HG02852 (cell line): ENCODE data around the gene NOL11.
"Not testable (repeated sequence)": the region's sequence is repeated elsewhere in the genome, so short reads cannot be mapped to it uniquely, and the experiment has no call there.

Experiments
- ATAC-seq: cut with Tn5 transposase; IDR thresholded peaks from one replicate; pipeline ENCODE4 v1.9.1; 2021; ENCODE audit warnings: mild to moderate bottlenecking, moderate library complexity; ENCODE audit not compliant: unreplicated experiment

Gene NOL11

DNA sequence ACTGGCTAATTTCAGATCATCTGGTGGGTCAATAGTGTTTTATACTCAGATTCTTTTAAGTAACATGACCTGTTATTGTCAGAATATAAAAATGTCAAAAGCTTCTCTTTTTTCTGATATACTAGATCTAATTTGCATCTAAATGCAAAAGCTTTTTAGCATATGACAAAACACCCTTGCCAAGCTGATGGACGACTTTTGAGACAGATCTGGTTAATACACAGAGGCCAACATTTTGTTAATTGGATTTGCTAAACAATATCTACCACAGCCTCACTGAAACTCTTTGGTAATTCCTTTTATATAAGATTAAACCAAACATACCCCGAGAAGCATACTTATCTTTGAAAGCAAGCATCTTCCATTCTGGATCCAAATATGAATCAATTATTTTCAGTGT is 10.3 kb upstream of the NOL11 start:
- no peak for ATAC-seq

GRCh38 chr17:67708378-67708777 is 9.4 kb upstream of the NOL11 start:
- no peak for ATAC-seq

DNA sequence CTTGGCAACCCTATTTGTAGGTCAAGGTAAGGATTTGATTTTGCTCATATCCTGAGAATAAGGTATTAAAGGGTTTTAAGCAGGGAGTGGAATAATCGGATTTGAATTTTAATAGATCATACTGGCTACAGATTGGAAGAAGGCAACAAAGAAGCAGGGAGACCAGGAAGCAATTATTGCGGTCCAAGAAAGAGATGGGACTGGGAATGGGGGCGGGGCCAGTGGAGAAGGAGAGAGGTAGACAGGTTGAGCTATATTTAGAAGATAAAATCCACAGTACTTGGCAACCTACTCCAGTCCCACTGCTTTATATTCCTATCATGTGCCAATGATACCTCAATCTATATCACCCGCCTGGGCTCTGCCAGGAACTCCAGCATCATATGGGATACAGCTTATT is 5.8 kb upstream of the NOL11 start:
- no peak for ATAC-seq

DNA sequence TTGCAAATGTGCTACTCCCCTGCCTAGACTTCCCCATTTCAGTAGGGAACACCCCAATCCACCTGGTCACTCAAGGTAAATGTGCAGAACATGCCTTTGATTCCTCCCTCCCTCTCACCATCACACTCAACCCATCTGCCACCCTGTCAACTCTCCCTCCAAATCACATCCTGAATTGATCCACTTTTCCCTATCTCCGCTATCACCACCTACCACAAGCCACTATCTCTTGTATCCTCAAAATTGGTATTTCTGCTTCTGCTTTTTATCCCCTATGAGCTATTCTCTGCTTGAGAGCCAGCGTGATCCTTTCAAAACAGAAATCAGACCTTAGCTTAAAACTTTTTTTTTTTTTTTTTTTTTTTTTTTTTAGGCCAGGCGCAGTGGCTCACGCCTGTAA is 5.4 kb upstream of the NOL11 start:
- ATAC-seq = no peak

DNA sequence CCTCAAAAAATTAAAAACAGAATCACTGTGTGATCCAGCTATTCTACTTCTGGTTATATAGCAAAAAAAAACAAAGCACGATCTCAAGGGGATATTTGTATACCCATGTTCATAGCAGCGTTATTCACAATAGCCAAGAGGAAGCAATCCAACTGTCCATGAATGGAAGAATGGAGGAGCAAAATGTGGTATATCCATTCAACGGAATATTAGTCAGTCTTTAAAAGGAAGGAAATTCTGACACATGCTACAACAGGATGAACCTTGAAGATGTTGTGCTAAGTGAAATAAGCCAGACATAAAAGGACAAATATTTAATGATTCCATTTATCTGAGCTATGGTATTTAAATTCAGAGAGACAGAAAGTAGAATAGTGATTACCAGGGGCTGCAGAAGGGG is 4.6 kb upstream of the NOL11 start:
- no peak for ATAC-seq

- no peak for ATAC-seq
Observed at GRCh38 chr17:67716405-67716798, 1.3 kb upstream of the NOL11 start.

- no peak for ATAC-seq
Observed at GRCh38 chr17:67717192-67717623, 528 bp upstream of the NOL11 start.

DNA sequence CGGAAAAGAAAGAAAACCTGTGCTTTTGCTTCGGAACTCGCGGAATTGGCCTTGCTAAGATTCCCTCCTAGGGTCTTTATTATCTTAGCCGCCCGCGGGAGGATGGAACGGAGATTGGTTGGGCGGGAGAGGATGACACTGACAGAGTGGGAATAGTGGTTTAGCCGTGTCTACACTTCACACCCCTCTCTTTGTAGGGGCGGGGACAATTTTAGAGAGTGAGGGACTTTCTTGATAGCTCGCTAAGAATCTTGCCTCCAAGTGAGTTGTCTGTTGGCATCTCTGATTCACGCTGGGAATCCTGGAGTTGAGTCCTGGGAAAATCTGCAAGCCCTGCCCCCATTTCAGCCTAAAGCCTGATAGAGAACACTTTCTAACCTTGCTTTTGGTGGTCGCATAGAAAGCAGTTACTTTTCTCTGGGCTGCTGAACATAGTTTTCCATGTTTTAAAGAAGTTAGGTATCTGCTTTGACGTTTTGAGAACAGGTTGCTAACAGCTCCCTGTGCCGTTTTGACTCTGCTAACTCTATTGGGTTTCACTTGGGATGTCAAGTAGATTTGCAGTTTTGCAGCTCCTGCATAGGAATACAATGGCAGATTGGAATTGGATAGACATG is 697 bp downstream of the NOL11 start:
- peak; percentile 3 for ATAC-seq

DNA sequence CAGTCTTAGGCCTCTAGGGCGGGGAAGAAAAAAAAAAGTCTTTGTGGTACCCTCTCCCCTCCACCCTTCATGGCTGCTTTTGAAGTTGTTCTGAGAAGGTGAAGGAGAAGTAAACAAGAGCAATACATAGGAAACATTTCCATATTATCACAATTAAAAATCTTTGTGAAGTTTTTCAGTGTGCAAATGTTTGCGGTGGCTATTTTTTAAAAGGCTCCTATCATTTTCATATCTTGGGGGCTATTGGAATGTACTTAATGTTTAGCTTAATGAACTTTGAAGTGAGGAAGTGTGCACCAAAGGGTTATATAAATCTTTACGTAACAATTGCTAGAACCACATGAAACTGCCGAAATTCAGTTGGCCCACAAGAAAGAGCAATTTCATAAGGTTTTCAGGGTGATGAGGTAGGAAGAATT is 7.6 kb downstream of the NOL11 start:
- ATAC-seq = no peak

- ATAC-seq = no peak
Observed at GRCh38 chr17:67725807-67726206, 8.1 kb downstream of the NOL11 start.

DNA sequence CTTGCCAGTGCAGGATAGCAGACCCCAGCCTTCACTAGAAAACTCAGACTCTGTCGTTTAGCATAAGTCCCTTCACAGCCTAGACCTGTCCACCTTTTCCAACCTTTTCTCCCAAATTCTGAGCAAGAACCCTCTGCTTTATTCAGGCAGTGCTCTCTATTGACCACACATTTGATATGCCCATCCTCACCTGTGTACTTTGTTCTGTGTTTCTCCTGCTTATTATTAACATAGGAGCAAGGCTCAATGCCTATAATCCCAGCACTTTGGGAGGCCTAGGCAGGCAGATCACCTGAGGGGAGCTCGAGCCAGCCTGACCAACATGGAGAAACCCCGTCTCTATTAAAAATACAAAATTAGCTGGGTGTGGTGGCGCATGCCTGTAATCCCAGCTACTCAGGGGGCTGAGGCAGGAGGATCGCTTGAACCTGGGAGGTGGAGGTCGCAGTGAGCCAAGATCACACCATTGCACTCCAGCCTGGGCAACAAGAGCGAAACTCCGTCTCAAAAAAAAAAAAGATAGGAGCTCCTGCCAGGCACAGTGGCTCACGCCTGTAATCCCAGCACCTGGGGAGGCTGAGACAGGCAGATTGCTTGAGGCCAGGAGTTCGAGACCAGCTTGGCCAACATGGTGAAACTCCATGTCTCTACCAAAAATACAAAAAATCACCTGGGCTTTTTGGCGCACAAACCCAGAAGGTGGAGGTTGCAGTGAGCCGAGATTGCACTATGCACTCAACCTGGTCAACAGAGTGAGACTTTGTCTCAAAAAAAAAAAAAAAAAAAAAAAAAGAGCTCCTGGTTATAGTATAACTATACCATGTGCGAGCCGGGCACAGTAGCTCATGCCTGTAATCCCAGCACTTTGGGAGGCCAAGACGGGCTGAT is 9.7 kb downstream of the NOL11 start:
- ATAC-seq = not testable (repeated sequence)

GRCh38 chr17:67729903-67730302 is 12.2 kb downstream of the NOL11 start:
- ATAC-seq = no peak

- no peak for ATAC-seq
Observed at GRCh38 chr17:67730731-67731130, 13.0 kb downstream of the NOL11 start.

GRCh38 chr17:67733449-67733848 is 15.7 kb downstream of the NOL11 start:
- no peak for ATAC-seq

GRCh38 chr17:67737145-67737544 is 19.4 kb downstream of the NOL11 start:
- ATAC-seq = no peak

- ATAC-seq = no peak
Observed at GRCh38 chr17:67742025-67742424, 24.3 kb downstream of the NOL11 start.

GRCh38 chr17:67746704-67747571 is 29.2 kb downstream of the NOL11 start:
- no peak for ATAC-seq

DNA sequence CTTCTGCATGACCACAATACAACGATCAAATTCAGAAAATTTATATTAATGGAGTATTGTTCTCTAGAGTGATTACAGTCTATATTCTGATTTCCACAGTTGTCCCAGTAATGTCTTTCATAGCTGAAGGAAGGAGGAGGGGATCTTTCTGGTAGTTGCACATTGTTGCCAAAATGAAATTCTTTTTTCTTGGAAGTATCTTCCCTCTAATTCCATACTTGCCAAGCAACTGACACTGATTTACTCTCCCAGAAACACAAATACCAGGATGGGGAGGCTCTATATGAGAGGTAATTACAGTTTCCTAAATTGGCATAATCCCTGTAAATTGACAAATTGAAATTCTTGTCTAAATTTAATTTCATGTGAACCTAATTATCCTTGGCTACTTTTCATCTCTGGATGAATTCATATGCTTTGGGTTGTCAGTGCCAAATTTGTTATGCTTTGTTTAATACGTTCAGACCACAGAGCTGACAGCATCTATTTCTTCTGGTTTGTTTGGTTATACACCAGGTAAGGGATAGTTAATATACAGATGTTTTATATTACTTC is 30.0 kb downstream of the NOL11 start:
- no peak for ATAC-seq

DNA sequence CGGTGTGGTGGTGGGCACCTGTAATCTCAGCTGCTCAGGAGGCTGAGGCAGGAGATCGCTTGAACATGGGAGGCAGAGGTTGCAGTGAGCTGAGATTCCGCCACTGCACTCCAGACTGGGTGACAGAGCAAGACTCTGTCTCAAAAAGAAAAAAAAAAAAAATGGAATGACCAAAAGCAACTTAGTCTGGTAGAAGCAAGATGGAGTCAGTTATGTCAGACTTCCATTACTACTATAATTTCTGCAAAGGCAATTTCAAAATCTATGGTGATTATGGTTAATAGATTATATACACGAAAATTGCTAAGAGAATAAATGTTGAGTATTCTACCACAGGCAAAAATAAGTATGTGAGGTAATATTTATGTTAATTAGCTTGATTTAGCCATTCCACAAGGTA is 32.3 kb downstream of the NOL11 start:
- ATAC-seq = no peak

DNA sequence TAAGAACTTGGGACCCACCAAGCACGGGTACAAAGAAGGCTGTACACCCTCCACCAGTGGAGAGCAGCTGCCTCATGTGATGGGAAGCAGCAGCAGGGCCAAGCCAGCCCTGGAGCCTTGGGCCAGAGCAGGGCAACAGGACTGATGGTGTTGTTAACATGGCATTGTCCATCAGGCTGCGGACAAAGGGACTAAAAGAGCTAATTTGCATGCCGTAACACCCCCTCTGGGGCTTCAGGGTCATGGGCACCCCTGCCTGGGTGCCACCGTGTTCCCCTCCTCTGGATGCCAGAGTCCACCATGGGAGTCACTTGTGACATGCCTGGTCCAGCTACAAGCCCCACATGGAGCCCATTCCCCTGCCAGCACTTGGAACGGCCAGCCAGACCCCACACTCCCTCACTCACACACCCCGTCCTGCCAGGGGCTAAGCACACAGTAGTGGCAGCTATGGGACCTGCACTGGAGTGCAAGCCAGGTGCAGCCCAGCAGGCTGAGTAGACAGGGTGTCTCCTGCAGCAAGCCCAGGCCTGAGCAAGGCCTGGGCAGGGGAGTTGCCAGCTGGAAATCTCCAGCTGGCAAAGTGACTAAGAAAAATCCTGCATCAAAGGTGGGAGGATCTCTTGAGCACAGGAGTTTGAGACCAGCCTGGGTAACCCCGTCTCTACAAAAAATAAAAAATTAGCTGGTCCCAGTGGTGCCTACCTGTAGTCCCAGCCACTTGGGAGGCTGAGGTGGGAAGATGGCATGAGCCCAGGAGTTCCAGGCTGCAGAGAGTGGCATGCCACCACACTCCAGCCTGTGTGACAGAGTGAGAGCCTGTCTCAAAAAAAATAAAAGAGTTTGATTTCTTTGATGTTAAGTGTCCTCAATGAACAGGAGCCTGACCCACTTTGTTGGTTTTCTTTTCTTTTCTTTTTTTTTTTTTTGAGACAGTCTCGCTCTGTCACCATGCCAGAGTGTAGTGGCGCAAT is 33.7 kb downstream of the NOL11 start:
- ATAC-seq = no peak
